ENCODE results near the gene OMA1. TPM values are rescaled to one million over a fixed set of nuclear protein-coding genes. Genes with fewer than 3 reads are reported as not detected.

OMA1 gene
- total and polyA plus RNA-seq, 7 donors, result 8.2 to 30.4 (median 18.0) TPM

DNA sequence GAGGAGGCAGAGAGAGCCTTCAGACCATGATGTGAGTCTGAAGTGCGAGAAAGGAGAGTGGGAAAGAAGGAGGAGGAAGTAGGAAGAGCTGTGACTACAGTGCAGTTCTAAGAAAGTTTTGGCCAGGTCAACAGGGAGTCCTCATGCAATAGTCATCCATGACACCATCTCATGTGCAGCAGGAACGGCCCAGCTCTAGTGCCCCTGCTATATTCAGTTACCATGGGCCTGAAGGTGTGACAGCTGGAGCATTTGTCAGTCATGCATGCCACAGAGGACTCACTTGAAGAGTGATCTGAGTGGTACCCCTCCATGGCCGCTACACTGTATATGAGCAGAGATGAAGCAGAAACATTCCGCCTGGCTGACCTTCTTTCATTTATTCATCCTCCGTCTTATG lies 77.9 kb downstream of the OMA1 start:
- no peaks in the 10 kb centered on the region for H3K9me3 ChIP-seq
- TF ChIP-seq, protein P1, sequence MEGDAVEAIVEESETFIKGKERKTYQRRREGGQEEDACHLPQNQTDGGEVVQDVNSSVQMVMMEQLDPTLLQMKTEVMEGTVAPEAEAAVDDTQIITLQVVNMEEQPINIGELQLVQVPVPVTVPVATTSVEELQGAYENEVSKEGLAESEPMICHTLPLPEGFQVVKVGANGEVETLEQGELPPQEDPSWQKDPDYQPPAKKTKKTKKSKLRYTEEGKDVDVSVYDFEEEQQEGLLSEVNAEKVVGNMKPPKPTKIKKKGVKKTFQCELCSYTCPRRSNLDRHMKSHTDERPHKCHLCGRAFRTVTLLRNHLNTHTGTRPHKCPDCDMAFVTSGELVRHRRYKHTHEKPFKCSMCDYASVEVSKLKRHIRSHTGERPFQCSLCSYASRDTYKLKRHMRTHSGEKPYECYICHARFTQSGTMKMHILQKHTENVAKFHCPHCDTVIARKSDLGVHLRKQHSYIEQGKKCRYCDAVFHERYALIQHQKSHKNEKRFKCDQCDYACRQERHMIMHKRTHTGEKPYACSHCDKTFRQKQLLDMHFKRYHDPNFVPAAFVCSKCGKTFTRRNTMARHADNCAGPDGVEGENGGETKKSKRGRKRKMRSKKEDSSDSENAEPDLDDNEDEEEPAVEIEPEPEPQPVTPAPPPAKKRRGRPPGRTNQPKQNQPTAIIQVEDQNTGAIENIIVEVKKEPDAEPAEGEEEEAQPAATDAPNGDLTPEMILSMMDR (IDR thresholded peaks at IDR 0.05), result no peak
- H3K27me3 ChIP-seq (ENCODE audit: insufficient read depth in 3 of 3, low read length in 2 of 3), result no peaks in the 10 kb centered on the region
- DNase-seq, result no peak
- H3K4me1 ChIP-seq, result peaks cover 12% of the 10 kb centered on the region
- H3K4me3 ChIP-seq, result no peak overlapping the region
- peak; percentile 47 to 78 (median 64) for ATAC-seq
- 34 to 48% (median 44%) methylated on average over 5 of the region's 5 CpGs for WGBS, 3 donors
- intact Hi-C loops (cut with DNase I), result no loop called here
- H3K36me3 ChIP-seq (ENCODE audit: insufficient read depth in 1 of 2, low read depth in 1 of 2), result no peaks in the 10 kb centered on the region
- no peak overlapping the region for H3K27ac ChIP-seq

DNA sequence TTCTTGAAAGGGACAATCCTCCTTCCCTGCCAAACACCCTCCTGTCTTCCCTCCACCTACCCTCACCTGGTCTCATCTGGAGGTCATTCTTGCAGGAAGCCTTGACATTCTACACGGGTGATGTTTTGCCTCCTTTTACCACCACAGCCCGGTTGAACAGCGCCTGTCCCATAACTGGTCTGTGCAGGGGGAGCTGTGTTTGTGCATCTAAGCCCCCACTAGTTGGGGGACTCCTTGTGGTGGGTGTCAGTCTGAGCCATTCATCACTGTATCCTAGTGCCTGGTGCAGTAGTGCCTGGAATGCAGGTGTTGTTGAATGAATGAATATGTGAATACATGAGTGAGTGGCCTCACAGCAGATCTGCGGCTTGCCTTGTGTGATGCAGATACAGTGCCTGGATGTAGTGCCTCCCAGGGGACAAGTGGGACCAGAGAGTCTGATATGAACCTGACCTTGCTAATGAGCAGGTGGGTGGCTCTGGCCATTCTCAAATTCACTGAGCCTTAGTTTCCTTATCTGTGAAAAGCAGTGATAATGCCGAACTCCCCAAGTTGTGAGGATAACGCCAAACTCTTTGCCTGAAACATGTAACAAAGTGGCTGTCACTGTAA lies 79.8 kb downstream of the OMA1 start:
- WGBS, 3 donors, result 82 to 86% (median 83%) methylated on average over 6 of the region's 6 CpGs
- intact Hi-C loops (cut with DNase I), result no loop called here
- DNase-seq (no peak), ATAC-seq (no peak)
- Histone ChIP-seq H3K27ac (no peak overlapping the region), H3K9me3 (no peaks in the 10 kb centered on the region), H3K36me3 (ENCODE audit: insufficient read depth in 1 of 2, low read depth in 1 of 2) (no peaks in the 10 kb centered on the region), H3K27me3 (ENCODE audit: insufficient read depth in 3 of 3, low read length in 2 of 3) (no peaks in the 10 kb centered on the region), H3K4me3 (no peak overlapping the region), H3K4me1 (peaks cover 12% of the 10 kb centered on the region)
- TF ChIP-seq, protein P1 (IDR thresholded peaks at IDR 0.05), result no peak

DNA sequence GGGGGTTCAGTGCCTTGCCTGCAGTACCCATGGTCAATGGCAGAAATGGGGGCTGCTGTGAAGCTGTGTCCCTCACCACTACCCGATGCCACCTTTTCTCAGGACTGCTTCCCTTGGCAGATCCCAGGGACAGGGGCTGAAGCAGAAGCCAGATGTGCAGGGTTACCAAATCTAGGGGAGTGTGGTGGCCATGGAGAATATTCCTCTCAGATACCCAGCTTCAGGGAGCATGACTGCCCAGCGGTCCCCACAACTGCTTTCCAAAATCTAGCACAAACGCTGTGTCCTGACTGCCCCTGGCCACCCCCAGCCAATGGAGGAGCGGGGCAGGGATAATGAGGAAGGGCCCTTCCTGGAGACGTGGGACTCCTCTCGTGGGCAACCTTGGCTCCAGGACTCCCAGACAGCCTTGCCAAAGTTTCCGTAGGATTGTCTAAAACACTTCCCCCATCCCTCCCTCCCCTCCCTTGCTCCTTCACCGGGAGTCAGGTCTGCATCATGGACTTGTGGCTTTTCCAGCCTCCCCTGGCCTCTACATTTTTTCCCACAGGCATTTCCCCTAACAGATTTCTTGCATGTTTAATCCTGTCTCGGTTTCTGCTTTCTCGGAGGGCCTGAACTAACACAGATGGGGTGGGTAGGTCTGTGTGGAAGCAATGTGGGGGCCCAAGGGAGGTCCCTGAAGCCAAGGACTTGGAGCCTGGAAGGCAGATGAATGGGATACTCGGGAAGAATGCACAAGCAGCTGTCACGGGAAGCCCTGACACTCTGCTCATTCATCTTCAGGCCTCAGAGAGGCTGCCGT lies 80.5 kb downstream of the OMA1 start:
- no peak overlapping the region for H3K4me3 ChIP-seq
- no peak overlapping the region for H3K27ac ChIP-seq
- WGBS, 3 donors, result 54 to 64% (median 56%) methylated on average over 13 of the region's 13 CpGs
- peaks cover 12% of the 10 kb centered on the region for H3K4me1 ChIP-seq
- intact Hi-C loops (cut with DNase I), result no loop called here
- TF ChIP-seq, protein P1 (IDR thresholded peaks at IDR 0.05), result no peak
- no peak for ATAC-seq
- no peaks in the 10 kb centered on the region for H3K9me3 ChIP-seq
- no peak for DNase-seq
- no peaks in the 10 kb centered on the region for H3K27me3 ChIP-seq (ENCODE audit: insufficient read depth in 3 of 3, low read length in 2 of 3)
- no peaks in the 10 kb centered on the region for H3K36me3 ChIP-seq (ENCODE audit: insufficient read depth in 1 of 2, low read depth in 1 of 2)

DNA sequence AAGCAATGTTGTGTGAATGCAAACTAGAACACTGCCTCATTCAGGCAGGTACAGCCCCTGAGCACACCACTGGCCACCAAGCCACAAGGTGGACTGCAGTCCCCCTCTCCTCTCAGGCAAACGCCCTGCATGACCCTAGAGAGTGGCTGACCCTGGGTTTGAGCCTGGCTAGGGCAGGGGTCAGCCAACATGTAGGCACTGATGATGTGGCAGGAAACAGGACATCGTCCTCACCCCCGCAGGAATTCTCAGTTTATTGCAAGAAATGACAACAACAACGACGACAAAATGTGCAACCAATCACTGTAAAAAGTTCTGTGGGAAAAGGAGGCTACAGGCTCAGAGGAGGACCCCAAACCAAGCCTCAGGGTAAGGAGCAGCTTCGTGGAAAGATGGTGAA lies 81.3 kb downstream of the OMA1 start:
- TF ChIP-seq, protein P1 (IDR thresholded peaks at IDR 0.05), result no peak
- WGBS, 3 donors, result 72 to 82% (median 77%) methylated on average over 6 of the region's 6 CpGs

More for the DNA sequence above, 81.3 kb downstream of the OMA1 start:
- intact Hi-C loops (cut with DNase I), result no loop called here
- DNase-seq, result no peak
- Histone ChIP-seq H3K27ac (no peak overlapping the region), H3K4me1 (peaks cover 12% of the 10 kb centered on the region), H3K27me3 (ENCODE audit: insufficient read depth in 3 of 3, low read length in 2 of 3) (no peaks in the 10 kb centered on the region), H3K4me3 (no peak overlapping the region), H3K36me3 (ENCODE audit: insufficient read depth in 1 of 2, low read depth in 1 of 2) (no peaks in the 10 kb centered on the region), H3K9me3 (no peaks in the 10 kb centered on the region)
- no peak for ATAC-seq
